ENCODE data around the gene PGAM2.

PGAM2 gene

GRCh38 chr7:44065431-44066110 is at the start of gene PGAM2:
PGAM2 (minus strand) TSS chr7:44065567; CDS start chr7:44065529, 38 bp downstream.
- DNase-seq (ENCODE audit: low read depth) = peak; percentile 36

GRCh38 chr7:44114586-44115310 is 49.4 kb upstream of the PGAM2 start:
- no peak for DNase-seq (ENCODE audit: low read depth)

DNA sequence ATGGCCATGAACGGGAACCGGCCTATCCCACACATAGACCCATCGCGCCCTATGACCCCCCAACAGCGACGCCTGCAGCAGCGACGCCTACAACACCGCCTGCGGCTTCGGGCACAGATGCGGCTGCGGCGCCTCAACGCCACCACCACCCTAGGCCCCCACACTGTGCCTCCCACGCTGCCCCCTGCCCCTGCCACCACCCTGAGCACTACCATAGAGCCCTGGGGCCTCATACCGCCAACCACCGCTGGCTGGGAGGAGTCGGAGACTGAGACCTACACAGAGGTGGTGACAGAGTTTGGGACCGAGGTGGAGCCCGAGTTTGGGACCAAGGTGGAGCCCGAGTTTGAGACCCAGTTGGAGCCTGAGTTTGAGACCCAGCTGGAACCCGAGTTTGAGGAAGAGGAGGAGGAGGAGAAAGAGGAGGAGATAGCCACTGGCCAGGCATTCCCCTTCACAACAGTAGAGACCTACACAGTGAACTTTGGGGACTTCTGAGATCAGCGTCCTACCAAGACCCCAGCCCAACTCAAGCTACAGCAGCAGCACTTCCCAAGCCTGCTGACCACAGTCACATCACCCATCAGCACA is 48.5 kb upstream of the PGAM2 start:
- DNase-seq (ENCODE audit: low read depth) = no peak

GRCh38 chr7:44112997-44113763 is 47.8 kb upstream of the PGAM2 start:
- no peak for DNase-seq (ENCODE audit: low read depth)

- no peak for DNase-seq (ENCODE audit: low read depth)
These were observed 47.0 kb upstream of the PGAM2 start for GRCh38 chr7:44112231-44112996.

DNA sequence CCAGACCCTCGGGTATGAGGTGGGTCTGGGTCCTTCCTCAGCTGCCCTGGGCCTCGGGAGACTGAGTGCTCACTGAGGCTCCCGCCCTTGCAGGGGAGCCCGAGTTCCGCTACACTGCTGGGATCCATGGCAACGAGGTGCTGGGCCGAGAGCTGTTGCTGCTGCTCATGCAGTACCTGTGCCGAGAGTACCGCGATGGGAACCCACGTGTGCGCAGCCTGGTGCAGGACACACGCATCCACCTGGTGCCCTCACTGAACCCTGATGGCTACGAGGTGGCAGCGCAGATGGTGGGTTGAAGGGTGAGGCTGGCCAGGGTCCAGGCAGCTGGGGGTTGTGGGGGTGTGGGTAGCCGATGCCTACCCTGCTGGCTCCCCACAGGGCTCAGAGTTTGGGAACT is 46.4 kb upstream of the PGAM2 start:
- DNase-seq (ENCODE audit: low read depth) = no peak

DNA sequence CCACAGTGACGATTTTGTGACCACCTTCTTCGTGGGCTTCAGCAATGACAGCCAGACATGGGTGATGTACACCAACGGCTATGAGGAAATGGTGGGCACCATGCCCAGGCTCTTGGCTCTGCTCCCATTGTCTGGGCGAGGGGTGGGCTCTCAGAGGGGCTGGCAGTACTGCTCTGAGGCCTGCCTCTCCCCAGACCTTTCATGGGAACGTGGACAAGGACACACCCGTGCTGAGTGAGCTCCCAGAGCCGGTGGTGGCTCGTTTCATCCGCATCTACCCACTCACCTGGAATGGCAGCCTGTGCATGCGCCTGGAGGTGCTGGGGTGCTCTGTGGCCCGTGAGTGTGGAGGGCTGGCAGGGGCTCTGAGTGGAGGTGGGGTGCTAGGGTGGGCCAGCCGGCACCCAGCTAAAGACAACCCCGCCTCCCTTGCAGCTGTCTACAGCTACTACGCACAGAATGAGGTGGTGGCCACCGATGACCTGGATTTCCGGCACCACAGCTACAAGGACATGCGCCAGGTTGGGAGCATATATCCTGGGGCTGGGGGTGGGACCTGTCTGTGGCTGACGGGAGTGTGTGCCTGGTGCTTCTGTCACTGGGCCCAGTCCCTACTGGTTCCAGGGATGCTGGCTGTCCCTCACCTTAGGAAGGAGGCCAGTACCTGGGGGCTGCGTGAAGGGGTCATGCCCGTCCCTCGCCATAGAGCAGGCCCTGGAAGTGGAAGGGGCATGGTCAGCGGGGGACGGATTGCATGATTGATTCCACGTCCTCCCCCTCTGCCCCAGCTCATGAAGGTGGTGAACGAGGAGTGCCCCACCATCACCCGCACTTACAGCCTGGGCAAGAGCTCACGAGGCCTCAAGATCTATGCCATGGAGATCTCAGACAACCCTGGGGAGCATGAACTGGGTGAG is 45.6 kb upstream of the PGAM2 start:
- no peak for DNase-seq (ENCODE audit: low read depth)

DNA sequence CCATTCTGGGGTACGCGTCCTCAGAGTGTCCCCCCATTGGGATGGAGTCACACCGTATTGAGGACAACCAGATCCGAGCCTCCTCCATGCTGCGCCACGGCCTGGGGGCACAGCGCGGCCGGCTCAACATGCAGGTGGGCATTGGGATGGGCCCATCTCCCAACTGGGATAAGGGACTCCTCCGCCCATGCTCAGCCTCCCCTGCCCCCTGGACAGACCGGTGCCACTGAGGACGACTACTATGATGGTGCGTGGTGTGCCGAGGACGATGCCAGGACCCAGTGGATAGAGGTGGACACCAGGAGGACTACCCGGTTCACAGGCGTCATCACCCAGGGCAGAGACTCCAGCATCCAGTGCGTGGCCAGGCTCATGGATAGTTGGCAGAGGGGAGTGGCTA is 44.6 kb upstream of the PGAM2 start:
- no peak for DNase-seq (ENCODE audit: low read depth)

DNA sequence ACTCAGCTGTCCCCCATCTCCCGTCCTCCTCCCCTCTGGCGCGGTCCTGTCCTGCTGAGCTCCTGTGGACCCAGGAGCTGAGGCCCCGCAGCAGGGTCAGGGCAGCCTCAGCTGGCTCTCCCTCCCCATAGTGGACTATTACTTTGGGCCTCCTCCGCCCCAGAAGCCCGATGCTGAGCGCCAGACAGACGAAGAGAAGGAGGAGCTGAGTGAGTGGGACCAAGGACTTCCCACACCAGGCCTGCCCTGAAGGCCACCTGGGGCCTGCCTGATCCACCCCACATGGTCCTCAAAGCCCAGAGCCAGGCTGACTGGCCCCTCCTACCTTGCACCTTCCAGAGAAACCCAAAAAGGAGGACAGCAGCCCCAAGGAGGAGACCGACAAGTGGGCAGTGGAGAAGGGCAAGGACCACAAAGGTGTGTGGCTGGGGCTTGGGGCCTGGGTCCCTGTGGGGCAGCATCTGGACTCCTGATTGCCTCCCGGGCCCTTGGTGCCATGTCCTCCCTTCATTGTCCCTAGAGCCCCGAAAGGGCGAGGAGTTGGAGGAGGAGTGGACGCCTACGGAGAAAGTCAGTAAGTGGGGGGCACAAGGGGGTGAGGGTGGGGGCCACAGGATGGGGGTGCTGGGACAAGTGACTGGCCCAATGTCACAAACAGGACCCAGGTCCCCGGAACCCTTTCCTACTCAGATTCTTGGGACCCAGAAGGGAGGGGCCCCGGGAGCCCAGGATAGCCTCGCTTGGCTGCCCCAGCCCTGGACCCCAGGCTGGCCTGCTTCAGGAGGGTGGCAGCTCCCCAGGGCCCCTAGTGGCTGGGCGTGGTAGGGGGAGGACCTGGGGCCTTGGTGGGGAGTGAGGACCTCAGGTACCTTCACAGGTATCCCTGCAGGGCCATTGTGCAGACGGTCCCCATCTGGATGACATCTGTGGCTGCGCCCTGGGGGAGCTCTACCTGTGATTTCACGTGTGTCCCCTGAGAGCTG is 43.7 kb upstream of the PGAM2 start:
- no peak for DNase-seq (ENCODE audit: low read depth)

GRCh38 chr7:44107961-44108767 is 42.8 kb upstream of the PGAM2 start:
- DNase-seq (ENCODE audit: low read depth) = no peak

- no peak for DNase-seq (ENCODE audit: low read depth)
These were observed 42.0 kb upstream of the PGAM2 start for GRCh38 chr7:44107116-44107960.

DNA sequence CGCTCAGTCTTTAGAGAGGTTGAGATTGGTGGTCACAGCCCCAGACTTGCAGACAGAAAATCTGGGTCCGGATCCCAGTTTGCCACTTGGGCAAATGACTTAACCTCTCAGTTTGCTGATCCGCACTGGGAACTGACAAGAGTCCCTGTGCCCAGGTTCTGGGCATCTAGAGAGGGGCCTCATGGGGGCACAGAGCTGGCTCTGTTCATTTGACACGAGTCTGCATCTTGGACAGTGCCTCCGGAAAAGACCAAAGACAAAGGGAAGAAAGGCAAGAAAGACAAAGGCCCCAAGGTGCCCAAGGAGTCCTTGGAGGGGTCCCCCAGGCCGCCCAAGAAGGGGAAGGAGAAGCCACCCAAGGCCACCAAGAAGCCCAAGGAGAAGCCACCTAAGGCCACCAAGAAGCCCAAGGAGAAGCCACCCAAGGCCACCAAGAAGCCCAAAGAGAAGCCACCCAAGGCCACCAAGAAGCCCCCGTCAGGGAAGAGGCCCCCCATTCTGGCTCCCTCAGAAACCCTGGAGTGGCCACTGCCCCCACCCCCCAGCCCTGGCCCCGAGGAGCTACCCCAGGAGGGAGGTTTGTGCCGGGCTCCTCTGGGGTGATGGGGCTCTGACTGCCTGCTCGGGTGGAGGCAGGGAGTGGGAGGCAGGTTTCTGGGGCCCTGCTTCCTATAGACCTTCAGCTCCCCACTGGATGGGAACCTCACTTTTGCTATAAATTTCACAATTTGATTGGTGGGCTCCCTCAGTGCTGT is 41.1 kb upstream of the PGAM2 start:
- DNase-seq (ENCODE audit: low read depth) = no peak

- DNase-seq (ENCODE audit: low read depth) = no peak
These were observed 40.5 kb upstream of the PGAM2 start for GRCh38 chr7:44105832-44106231.

- DNase-seq (ENCODE audit: low read depth) = peak; percentile 87
These were observed 39.7 kb upstream of the PGAM2 start for GRCh38 chr7:44104860-44105771.

DNA sequence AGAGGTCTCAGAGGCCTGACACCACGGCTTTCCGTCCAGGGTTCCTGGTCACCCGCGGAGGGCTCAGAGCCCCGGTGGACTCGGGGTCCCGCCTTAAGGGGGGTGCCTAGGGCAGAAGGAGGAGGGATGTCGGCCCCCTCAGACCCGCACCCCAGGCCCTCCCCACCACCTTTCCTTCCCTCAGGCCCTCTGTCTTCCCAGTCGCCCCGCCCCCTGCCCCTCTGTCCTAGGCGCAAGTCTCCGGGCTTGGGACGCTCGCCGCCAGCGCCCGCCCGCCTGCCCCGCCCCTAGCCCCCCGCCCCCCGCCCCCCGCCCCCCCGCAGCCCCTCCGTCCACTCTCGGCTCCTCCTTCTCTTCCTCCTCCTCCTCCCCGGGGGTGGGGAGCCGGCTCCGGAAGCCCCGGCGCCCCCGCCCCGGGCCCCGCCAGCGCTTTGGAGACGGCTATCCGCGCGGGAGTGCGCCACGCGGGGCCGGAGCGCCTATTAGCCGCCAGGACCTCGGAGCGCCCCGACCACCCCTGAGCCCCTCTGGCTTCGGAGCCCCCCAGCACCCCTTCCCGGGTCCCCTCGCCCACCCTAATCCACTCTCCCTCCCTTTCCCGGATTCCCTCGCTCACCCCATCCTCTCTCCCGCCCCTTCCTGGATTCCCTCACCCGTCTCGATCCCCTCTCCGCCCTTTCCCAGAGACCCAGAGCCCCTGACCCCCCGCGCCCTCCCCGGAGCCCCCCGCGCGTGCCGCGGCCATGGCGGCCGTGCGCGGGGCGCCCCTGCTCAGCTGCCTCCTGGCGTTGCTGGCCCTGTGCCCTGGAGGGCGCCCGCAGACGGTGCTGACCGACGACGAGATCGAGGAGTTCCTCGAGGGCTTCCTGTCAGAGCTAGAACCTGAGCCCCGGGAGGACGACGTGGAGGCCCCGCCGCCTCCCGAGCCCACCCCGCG is 38.8 kb upstream of the PGAM2 start, which contains the start of gene AEBP1:
Gene AEBP1 (plus strand): TSS at position 423 of the 937 bp plus-strand sequence. CDS start 321 bp downstream, at position 744.
- peak; percentile 23 for DNase-seq (ENCODE audit: low read depth)
